ENCODE data around the gene PROX2.
A peak's percentile ranks its signal among the peaks of the same experiment; 100 is the strongest.

PROX2 gene

GRCh38 chr14:74879427-74880182, 3.7 kb upstream of the PROX2 start:
- DNase-seq = no peak

- no peak for DNase-seq
These were observed 741 bp downstream of the PROX2 start for GRCh38 chr14:74875204-74875603.

- no peak for DNase-seq
These were observed 4.1 kb downstream of the PROX2 start for GRCh38 chr14:74871819-74872218.

- DNase-seq = no peak
These were observed 7.2 kb downstream of the PROX2 start for GRCh38 chr14:74868739-74869138.

GRCh38 chr14:74867673-74868072, 8.3 kb downstream of the PROX2 start:
- no peak for DNase-seq

- DNase-seq = no peak
These were observed 9.1 kb downstream of the PROX2 start for GRCh38 chr14:74866708-74867389.

GRCh38 chr14:74865156-74865555, 10.8 kb downstream of the PROX2 start:
- no peak for DNase-seq

GRCh38 chr14:74864198-74864597, 11.7 kb downstream of the PROX2 start:
- no peak for DNase-seq

GRCh38 chr14:74863274-74863673, 12.7 kb downstream of the PROX2 start:
- DNase-seq = no peak

GRCh38 chr14:74861734-74862090, 14.2 kb downstream of the PROX2 start:
- no peak for DNase-seq

- DNase-seq = peak; percentile 94
These were observed 14.8 kb downstream of the PROX2 start for GRCh38 chr14:74860899-74861733.

GRCh38 chr14:74859757-74860552, 16.0 kb downstream of the PROX2 start:
- no peak for DNase-seq

GRCh38 chr14:74858022-74858421, 17.9 kb downstream of the PROX2 start:
- no peak for DNase-seq

- DNase-seq = no peak
These were observed 19.6 kb downstream of the PROX2 start for GRCh38 chr14:74856366-74856765.

- DNase-seq = no peak
These were observed 20.0 kb downstream of the PROX2 start for GRCh38 chr14:74855945-74856344.

GRCh38 chr14:74855021-74855420, 20.9 kb downstream of the PROX2 start:
- no peak for DNase-seq

- no peak for DNase-seq
These were observed 22.4 kb downstream of the PROX2 start for GRCh38 chr14:74853581-74853980.

- DNase-seq = no peak
These were observed 22.9 kb downstream of the PROX2 start for GRCh38 chr14:74852922-74853530.

GRCh38 chr14:74848768-74849167, 27.2 kb downstream of the PROX2 start:
- no peak for DNase-seq

- no peak for DNase-seq
These were observed 28.8 kb downstream of the PROX2 start for GRCh38 chr14:74846968-74847665.

- DNase-seq = no peak
These were observed 29.8 kb downstream of the PROX2 start for GRCh38 chr14:74846168-74846567.

GRCh38 chr14:74843653-74844052, 32.3 kb downstream of the PROX2 start:
- DNase-seq = no peak
